Activated gamma-delta T cell (primary cell): ENCODE data around the gene PIGV.
"Not testable (repeated sequence)": the region's sequence is repeated elsewhere in the genome, so short reads cannot be mapped to it uniquely, and the experiment has no call there.

Source experiments
- DNase-seq: peaks from one replicate; lab custom pipeline; 2025; lab: John Stamatoyannopoulos, UW

The PIGV gene

GRCh38 chr1:26794391-26794790 lies 6.6 kb downstream of the PIGV start:
- no peak for DNase-seq

GRCh38 chr1:26797627-26798026 lies 9.9 kb downstream of the PIGV start:
- no peak for DNase-seq

- no peak for DNase-seq
Measured at GRCh38 chr1:26799479-26800142, 11.9 kb downstream of the PIGV start.

- DNase-seq = not testable (repeated sequence)
Measured at GRCh38 chr1:26803932-26804331, 16.2 kb downstream of the PIGV start.

GRCh38 chr1:26810105-26810504 lies 22.4 kb downstream of the PIGV start:
- DNase-seq = not testable (repeated sequence)

GRCh38 chr1:26811057-26811456 lies 23.3 kb downstream of the PIGV start:
- no peak for DNase-seq

- no peak for DNase-seq
Measured at GRCh38 chr1:26811708-26812107, 24.0 kb downstream of the PIGV start.

GRCh38 chr1:26814377-26814776 lies 26.6 kb downstream of the PIGV start:
- DNase-seq = no peak

- DNase-seq = no peak
Measured at GRCh38 chr1:26814893-26815292, 27.1 kb downstream of the PIGV start.

- no peak for DNase-seq
Measured at GRCh38 chr1:26820784-26821269, 33.1 kb downstream of the PIGV start.

- no peak for DNase-seq
Measured at GRCh38 chr1:26822737-26823395, 35.1 kb downstream of the PIGV start.

GRCh38 chr1:26824731-26825130 lies 37.0 kb downstream of the PIGV start:
- no peak for DNase-seq

- DNase-seq = peak; percentile 57
Measured at GRCh38 chr1:26826261-26827105, 38.7 kb downstream of the PIGV start, which contains the start of gene ZDHHC18. TSS of gene ZDHHC18 (plus strand) at chr1:26826688. CDS start at chr1:26826805, 117 bp downstream.

GRCh38 chr1:26827106-26827604 lies 39.4 kb downstream of the PIGV start:
- DNase-seq = no peak

- DNase-seq = no peak
Measured at GRCh38 chr1:26827663-26828062, 39.9 kb downstream of the PIGV start.

GRCh38 chr1:26828411-26828991 lies 40.8 kb downstream of the PIGV start:
- DNase-seq = no peak

GRCh38 chr1:26829184-26829911 lies 41.6 kb downstream of the PIGV start:
- no peak for DNase-seq

- no peak for DNase-seq
Measured at GRCh38 chr1:26831059-26831458, 43.3 kb downstream of the PIGV start.

- no peak for DNase-seq
Measured at GRCh38 chr1:26831546-26832248, 43.9 kb downstream of the PIGV start.

GRCh38 chr1:26832249-26832960 lies 44.7 kb downstream of the PIGV start:
- DNase-seq = no peak
